Activated T-helper 1 cell treated with anti-CD3 and anti-CD28 coated beads, Interleukin-12 subunit alpha, Interleukin-12 subunit beta, Interleukin-2, Interleukin-4 antibody, amounts not matched to agents 30 ng/mL and 10 ng/mL and 1 ng/mL, durations not matched to agents 14 hours and 24 hours and 36 hours (primary cell): ENCODE measurements around the gene DCLK2. TPM values are rescaled to one million over a fixed set of nuclear protein-coding genes. Genes with fewer than 3 reads are reported as not detected.

Source experiments
- DNase-seq: peaks from one replicate; pipeline ENCODE4 v3.0.0; 2021; ENCODE audit warnings: low spot score
- H3K27ac Mint-ChIP-seq: one replicate; pipeline ENCODE4 v1.8.0; 2021; ENCODE audit warnings: mild to moderate bottlenecking, mixed read lengths
- H3K27me3 Mint-ChIP-seq: one replicate; pipeline ENCODE4 v1.8.0; 2022; ENCODE audit warnings: mild to moderate bottlenecking, moderate library complexity, mixed read lengths; ENCODE audit not compliant: insufficient read depth
- H3K36me3 Mint-ChIP-seq: one replicate; pipeline ENCODE4 v1.8.0; 2021; ENCODE audit warnings: low read depth, mixed read lengths
- H3K4me1 Mint-ChIP-seq: one replicate; pipeline ENCODE4 v1.8.0; 2021; ENCODE audit warnings: low read depth, mixed read lengths
- H3K4me3 Mint-ChIP-seq: one replicate; pipeline ENCODE4 v1.8.0; 2021; ENCODE audit warnings: mild to moderate bottlenecking, moderate library complexity, mixed read lengths
- H3K9me3 Mint-ChIP-seq: one replicate; pipeline ENCODE4 v1.8.0; 2021; ENCODE audit warnings: mixed read lengths
- intact Hi-C: fragments of 100-400 bp; cut with micrococcal nuclease; formaldehyde crosslinking; loops from one replicate; pipeline ENCODE4 v1.15.1; 2024
- total RNA-seq: library from RNA; stranded (reverse); gene quantifications from 2 replicates; pipeline ENCODE4 v1.2.3, GENCODE V29; 2022

The DCLK2 gene
- total RNA-seq, 1 donor from 2014 or later, result 0.08 TPM

DNA sequence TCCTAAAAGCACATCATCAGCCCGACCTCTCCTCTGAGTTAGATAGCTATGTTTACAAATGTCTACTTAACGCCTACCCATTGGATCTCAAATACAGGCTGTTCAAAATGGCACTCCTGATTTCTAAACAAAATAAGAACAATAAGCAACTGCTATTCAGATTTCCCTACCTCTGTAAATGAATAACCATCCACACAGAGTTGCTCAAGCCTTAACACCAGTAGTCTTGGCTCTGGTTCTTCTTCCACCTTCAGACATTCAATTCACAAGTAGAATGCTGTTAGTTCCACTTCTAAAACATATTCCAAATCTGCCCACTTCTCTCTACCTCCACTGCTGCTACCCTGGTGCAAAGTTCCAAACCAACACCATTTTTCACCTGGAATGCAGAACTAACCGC, 27.1 kb upstream of the DCLK2 start:
- Mint-ChIP-seq H3K36me3 (no peaks in the 10 kb centered on the region), H3K4me3 (no peak overlapping the region), H3K9me3 (no peaks in the 10 kb centered on the region), H3K4me1 (no peaks in the 10 kb centered on the region), H3K27ac (no peak overlapping the region), H3K27me3 (no peaks in the 10 kb centered on the region)
- intact Hi-C loops, result no loop called here
- DNase-seq, result no peak

DNA sequence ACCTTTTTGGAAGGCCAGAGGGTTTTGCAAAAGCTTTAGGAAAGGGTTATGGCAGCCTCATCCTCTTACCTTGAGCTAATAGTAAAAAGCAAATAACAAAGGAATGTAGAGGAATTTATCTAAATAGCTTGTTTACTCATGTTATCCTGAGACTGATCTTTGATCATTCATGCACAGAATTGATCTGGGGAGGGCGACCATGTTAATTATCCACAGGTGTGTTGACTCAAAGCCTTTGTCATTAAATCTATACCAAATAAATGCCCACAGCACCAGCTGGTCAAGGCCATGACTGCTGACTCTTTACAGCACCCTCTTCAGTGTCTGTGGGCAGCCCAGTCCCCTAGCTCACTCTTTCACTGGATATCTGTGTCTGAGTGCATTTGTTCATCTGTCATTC, 22.8 kb upstream of the DCLK2 start:
- Mint-ChIP-seq H3K4me3 (no peak overlapping the region), H3K9me3 (no peaks in the 10 kb centered on the region), H3K36me3 (no peaks in the 10 kb centered on the region), H3K27me3 (peaks cover 2% of the 10 kb centered on the region), H3K27ac (no peak overlapping the region), H3K4me1 (no peaks in the 10 kb centered on the region)
- intact Hi-C loops, result no loop called here
- DNase-seq, result no peak

DNA sequence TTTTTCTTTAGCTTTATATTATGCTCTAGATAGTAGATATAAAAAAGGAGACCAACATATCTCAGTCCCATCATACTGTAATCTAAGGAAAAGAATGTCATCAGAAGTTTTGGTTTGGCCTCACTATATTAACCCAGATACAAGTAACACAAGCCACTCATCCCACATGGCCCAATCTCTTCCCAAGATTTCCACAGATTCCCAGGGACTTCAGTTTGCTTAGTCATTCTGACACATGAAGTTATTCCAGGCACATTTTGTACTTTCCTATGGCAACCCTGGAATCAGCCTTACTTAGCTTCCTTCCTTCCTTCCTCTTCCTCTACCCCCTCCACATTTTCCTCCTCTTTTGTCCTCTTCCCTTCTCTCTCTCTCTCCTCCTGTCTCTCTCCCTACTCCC, 21.7 kb upstream of the DCLK2 start:
- no peaks in the 10 kb centered on the region for H3K9me3 Mint-ChIP-seq
- H3K27ac Mint-ChIP-seq, result no peak overlapping the region
- no peaks in the 10 kb centered on the region for H3K36me3 Mint-ChIP-seq
- intact Hi-C loops, result no loop called here
- no peak overlapping the region for H3K4me3 Mint-ChIP-seq
- H3K4me1 Mint-ChIP-seq, result no peaks in the 10 kb centered on the region
- no peak for DNase-seq
- H3K27me3 Mint-ChIP-seq, result peaks cover 5% of the 10 kb centered on the region

DNA sequence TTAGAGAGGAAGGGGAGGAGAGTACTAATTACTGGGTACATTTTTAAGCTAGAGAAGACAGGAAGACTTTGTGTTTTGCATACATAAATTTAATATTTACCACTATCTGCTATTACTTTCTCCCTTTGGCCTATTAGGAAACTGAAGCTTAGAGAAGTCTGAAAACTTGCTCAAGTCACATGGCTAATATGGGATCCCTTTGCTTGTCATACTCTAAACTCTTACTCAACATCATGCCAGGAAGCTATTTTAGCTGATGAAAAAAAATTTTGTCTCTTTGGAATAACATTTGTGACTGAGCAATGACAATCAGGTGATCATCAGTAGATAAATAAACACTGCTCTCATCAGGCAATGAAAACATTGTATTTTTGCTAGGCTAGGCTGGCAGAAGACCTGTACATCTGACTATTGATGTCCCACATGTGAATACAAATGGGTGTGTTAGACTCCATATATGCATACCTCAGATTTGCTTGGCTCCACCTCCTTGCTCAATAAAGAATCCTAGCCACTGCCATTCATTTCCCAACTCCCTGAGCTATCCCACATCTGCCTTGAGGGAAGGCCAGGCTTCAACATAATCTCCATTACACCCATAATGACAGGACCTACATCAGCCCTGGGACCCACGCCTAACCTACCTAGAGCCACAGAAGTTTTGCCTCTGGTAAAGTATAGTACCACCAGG, 17.0 kb upstream of the DCLK2 start:
- Mint-ChIP-seq H3K4me1 (no peaks in the 10 kb centered on the region), H3K4me3 (no peak overlapping the region), H3K36me3 (no peaks in the 10 kb centered on the region), H3K9me3 (no peaks in the 10 kb centered on the region), H3K27me3 (peaks cover 7% of the 10 kb centered on the region), H3K27ac (no peak overlapping the region)
- DNase-seq, result no peak
- intact Hi-C loops, result no loop called here

DNA sequence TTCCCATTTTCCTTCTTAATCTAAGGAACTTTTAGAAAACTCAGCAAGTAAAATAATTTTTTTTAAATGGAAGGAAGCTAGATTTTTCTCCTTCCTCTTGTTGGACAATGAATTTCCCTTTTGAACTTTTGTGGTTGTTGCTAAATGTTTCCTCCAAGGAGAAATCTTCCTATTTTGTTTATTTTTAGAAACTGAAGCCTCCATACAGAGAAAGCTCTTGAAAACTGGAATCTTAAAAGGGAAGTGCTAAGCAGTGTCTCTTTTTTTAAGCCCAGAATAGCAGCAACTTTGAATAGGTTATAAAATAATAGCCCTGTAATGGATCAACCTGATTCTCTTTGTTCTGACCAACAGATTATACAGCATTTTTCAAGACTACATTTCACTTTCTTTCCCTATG, 15.1 kb upstream of the DCLK2 start:
- H3K27me3 Mint-ChIP-seq, result peaks cover 7% of the 10 kb centered on the region
- intact Hi-C loops, result no loop called here
- H3K27ac Mint-ChIP-seq, result no peak overlapping the region
- no peaks in the 10 kb centered on the region for H3K9me3 Mint-ChIP-seq
- H3K36me3 Mint-ChIP-seq, result no peaks in the 10 kb centered on the region
- H3K4me1 Mint-ChIP-seq, result no peaks in the 10 kb centered on the region
- no peak for DNase-seq
- H3K4me3 Mint-ChIP-seq, result no peak overlapping the region

DNA sequence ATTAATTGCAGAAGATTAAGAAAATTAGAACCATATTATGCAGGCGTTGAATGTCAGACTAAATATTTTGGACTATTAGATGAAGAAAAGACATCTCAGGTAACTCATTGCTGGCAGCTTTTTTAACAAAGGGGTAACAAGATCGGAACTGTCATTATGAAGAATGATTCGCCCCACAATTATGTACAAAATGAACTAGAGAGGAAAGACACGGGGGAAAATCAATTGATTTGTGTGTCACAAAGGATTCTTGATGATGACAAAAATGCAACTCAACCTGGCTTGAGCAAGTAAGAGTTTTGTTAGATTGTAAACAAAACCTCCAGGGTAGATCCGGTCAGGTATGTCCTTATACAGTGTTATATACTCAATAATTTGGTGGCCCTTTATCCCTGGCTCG, 12.5 kb upstream of the DCLK2 start:
- DNase-seq, result no peak
- H3K27me3 Mint-ChIP-seq, result peaks cover 8% of the 10 kb centered on the region
- no peaks in the 10 kb centered on the region for H3K4me1 Mint-ChIP-seq
- intact Hi-C loops, result no loop called here
- H3K4me3 Mint-ChIP-seq, result no peak overlapping the region
- no peak overlapping the region for H3K27ac Mint-ChIP-seq
- H3K36me3 Mint-ChIP-seq, result no peaks in the 10 kb centered on the region
- no peaks in the 10 kb centered on the region for H3K9me3 Mint-ChIP-seq

DNA sequence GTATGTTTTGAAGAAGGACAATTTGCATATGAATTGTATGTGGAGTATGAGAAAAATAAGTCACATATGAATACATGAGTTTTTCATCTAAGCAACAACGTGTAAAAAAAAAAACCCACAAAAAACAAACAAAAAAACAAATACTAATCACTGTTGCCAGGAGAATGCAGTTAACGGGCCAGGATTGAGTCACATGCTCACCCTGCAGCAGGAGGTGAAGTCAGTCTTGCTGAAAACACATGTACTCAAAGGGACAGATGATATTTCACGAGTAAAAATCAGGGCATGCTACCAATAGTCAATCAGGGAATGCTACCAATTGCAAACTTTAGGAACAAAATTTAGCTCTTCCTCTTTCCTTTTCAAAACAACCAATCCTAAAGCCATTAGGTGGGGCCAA, 10.4 kb upstream of the DCLK2 start:
- no peaks in the 10 kb centered on the region for H3K4me1 Mint-ChIP-seq
- DNase-seq, result no peak
- H3K4me3 Mint-ChIP-seq, result no peak overlapping the region
- H3K27me3 Mint-ChIP-seq, result peaks cover 5% of the 10 kb centered on the region
- intact Hi-C loops, result no loop called here
- no peaks in the 10 kb centered on the region for H3K36me3 Mint-ChIP-seq
- no peak overlapping the region for H3K27ac Mint-ChIP-seq
- H3K9me3 Mint-ChIP-seq, result no peaks in the 10 kb centered on the region

DNA sequence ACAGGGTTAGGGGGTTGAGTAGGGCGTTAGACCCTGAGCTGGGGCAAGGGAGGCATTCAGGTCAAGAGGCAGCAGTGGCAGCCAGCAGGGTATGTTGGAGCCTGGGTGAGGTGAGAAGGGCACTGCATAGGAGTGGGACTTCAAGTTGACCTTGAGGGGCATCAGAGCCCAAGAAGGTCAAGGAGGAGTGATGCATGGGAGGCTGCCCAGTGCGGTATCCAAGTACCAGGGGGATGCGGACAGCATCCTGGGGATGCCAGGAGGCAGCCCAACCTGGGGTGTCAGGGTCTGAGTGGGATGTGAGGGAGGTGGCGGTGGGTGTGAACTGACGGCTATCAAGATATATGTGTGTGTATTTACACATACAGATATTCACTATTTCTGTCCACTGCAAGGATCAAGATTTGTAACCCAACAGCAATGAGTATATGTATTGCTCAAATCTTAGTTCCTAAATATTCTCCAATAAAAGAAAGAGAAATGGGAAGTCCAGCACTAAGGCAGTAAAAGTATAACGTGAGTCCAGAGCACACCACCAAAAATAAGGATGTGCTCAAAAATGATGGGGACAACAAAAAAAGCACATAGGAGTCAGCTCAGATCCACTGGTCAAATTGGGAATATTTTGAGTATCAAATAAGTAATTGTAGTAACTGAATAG, 9.8 kb upstream of the DCLK2 start:
- Mint-ChIP-seq H3K4me1 (no peaks in the 10 kb centered on the region), H3K27me3 (peaks cover 10% of the 10 kb centered on the region)
- DNase-seq, result no peak

DNA sequence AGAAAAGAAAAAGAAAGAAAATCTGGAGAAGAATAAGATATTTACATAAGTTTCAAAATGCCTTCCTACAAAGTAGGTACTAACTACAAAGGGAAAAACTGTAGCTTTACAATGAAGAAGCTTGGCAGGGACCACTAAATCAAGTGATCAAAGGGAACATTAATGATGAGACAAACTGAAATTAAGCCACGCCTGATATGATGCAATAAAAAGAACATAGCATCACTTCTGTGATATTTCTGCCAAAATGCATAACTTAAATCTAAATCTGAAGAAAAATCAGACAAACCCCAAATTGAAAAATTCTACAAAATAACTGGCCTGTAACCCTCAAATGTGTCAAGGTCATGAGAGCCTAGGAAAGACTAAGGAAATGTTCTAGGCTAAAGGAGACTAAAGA, 8.9 kb upstream of the DCLK2 start:
- H3K9me3 Mint-ChIP-seq, result no peaks in the 10 kb centered on the region
- H3K27me3 Mint-ChIP-seq, result peaks cover 10% of the 10 kb centered on the region
- no peak overlapping the region for H3K27ac Mint-ChIP-seq
- DNase-seq, result no peak
- intact Hi-C loops, result no loop called here
- no peaks in the 10 kb centered on the region for H3K36me3 Mint-ChIP-seq
- no peak overlapping the region for H3K4me3 Mint-ChIP-seq
- H3K4me1 Mint-ChIP-seq, result no peaks in the 10 kb centered on the region

More for the DNA sequence above, 9.8 kb upstream of the DCLK2 start:
- H3K27ac Mint-ChIP-seq, result no peak overlapping the region
- H3K9me3 Mint-ChIP-seq, result no peaks in the 10 kb centered on the region
- intact Hi-C loops, result no loop called here
- H3K36me3 Mint-ChIP-seq, result no peaks in the 10 kb centered on the region
- H3K4me3 Mint-ChIP-seq, result no peak overlapping the region

DNA sequence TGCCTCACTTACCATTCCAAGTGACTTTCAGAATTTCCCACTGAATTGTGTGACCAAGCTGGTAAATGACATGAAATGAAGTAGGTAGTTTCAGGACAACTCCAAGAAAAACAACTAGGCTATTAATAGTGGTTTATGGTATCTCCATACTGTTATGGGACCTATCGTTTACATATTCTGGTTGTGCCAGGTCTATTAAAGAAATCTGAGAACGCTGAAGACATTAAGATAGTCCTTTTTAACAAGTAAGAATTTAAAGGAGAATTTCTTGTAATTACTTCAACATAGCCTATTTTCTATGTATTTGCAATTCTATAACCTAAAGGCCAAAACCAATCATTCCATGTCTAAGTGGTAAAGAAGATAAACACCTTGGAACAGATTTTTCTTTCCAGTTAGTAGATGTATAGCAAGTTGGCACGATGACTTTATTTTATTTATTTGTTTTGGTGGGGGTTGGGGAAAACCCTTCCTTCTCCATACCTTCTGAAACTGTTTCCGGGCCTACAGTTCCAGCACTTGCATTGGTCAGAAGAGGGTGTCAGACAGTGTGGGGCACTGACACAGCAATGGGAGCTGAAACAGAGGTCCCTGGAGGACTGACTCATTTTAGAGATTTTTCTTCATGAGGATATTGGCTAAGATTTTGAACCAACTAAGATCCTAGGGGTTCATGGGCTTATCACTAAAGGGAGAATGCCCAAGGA, 7.6 kb upstream of the DCLK2 start:
- Mint-ChIP-seq H3K27ac (no peak overlapping the region), H3K9me3 (no peaks in the 10 kb centered on the region), H3K36me3 (no peaks in the 10 kb centered on the region), H3K4me3 (no peak overlapping the region), H3K27me3 (peaks cover 19% of the 10 kb centered on the region), H3K4me1 (no peaks in the 10 kb centered on the region)
- DNase-seq, result no peak
- intact Hi-C loops, result no loop called here

DNA sequence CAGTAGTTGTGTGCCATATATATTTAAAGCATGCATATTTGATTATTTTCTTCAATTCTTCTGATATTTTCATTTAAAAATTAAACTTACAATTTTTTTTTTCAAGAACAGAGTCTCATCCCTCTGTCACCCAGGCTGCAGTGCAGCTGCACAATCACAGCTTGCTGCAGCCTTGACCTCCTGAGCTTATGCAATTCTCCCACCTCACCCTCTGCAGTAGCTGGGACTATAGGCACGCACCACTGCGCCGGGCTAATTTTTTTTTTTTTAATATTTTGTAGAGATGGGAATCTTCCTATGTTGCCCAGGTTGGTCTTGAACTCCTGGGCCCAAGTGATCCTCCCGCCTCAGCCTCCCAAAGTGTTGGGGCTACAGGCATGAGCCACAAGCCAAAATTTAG, 5.8 kb upstream of the DCLK2 start:
- no peak for DNase-seq
- Mint-ChIP-seq H3K4me1 (no peaks in the 10 kb centered on the region), H3K4me3 (no peak overlapping the region), H3K9me3 (no peaks in the 10 kb centered on the region), H3K27me3 (peaks cover 37% of the 10 kb centered on the region), H3K36me3 (no peaks in the 10 kb centered on the region), H3K27ac (no peak overlapping the region)
- intact Hi-C loops, result no loop called here

DNA sequence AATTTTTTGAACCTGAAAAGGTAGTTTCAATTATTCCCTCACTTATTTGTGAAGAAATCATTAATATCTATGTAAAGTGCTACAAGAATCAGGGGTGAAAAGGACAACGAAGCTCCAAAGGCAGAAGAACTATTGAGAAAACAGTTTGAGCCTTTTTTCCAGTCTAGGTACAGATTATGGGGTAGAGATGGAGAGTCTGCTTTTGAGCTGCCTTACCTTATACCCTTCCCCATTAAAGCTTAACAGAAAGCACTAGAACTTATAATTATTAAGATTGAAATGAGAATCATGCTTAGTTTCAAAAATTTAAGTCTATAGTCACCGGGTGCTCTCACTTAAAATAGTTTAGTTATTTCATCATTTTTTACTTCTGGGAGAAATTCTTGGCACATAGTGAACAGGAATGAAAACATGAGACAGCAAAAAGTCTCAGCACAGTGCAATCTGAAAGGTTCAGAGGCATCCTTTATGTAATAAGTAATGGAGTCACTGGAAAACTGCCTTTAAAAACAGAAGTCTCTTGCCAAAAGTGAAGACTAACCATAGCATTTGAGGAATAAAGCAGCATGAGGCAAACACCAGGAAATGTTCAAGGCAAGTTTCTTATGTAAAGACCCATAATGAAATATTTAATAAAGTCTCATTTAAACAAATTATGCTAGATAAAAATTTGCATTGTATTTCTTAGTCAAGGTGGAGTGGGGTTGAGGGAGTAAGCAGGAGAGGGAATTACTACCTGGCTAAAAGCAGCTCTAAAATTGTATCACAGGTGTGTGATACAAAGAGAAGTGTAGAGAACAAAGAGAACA, 5.1 kb upstream of the DCLK2 start:
- no peaks in the 10 kb centered on the region for H3K36me3 Mint-ChIP-seq
- H3K4me3 Mint-ChIP-seq, result no peak overlapping the region
- no peaks in the 10 kb centered on the region for H3K9me3 Mint-ChIP-seq
- H3K27me3 Mint-ChIP-seq, result peaks cover 41% of the 10 kb centered on the region
- intact Hi-C loops, result no loop called here
- H3K4me1 Mint-ChIP-seq, result no peaks in the 10 kb centered on the region
- H3K27ac Mint-ChIP-seq, result no peak overlapping the region
- DNase-seq, result no peak

DNA sequence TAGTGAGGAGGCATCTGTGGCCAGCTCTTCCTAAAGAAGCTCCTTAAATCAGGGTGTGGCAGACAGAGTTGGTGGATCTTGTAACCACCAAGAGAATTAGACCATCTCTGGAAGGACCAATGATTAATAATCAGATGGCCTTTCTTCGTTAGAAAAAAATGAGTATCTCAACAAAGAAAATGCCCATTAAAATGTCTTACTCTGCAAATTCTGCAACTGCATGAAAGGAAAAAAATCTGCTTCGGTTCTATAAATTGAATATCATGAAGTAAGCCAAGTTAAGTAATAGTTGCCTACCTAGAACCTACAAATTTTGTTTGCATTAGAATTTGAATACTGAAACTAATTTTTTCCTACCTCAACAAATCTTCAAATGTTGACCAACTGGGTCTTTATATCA, 4.2 kb upstream of the DCLK2 start:
- Mint-ChIP-seq H3K27me3 (peaks cover 41% of the 10 kb centered on the region), H3K4me3 (no peak overlapping the region), H3K36me3 (no peaks in the 10 kb centered on the region), H3K9me3 (no peaks in the 10 kb centered on the region), H3K4me1 (no peaks in the 10 kb centered on the region), H3K27ac (no peak overlapping the region)
- no peak for DNase-seq
- intact Hi-C loops, result no loop called here
